Coronary artery (tissue), 2 donors: ENCODE measurements around the gene ZDHHC15.
"Not testable (repeated sequence)": the region's sequence is repeated elsewhere in the genome, so short reads cannot be mapped to it uniquely, and the experiment has no call there.

Experiments used
- DNase-seq: peaks from one replicate; pipeline ENCODE4 v3.0.0-alpha.2; 2017; ENCODE audit warnings: low spot score
- H3K27ac ChIP-seq, 2 donors: fragments of 200-600 bp; sonication (generic); one replicate each; pipeline ENCODE4 v1.5.1; 2016 to 2019
- H3K4me3 ChIP-seq: fragments of 200-600 bp; sonication (generic); 2 replicates; pipeline ENCODE4 v1.5.1; 2016; ENCODE audit warnings: mild to moderate bottlenecking, moderate library complexity
- CTCF ChIP-seq: fragments of 200-600 bp; sonication (generic); IDR thresholded peaks from one replicate; pipeline ENCODE4 v1.5.1; 2019; ENCODE audit warnings: antibody characterized with exemption

Gene ZDHHC15

GRCh38 chrX:75421688-75422230 is 101.1 kb downstream of the ZDHHC15 start:
- Histone ChIP-seq H3K4me3 (no peak overlapping the region), H3K27ac (no peak overlapping the region)
- no peak for DNase-seq
- no peak for TF ChIP-seq CTCF

GRCh38 chrX:75407153-75407552 is 115.7 kb downstream of the ZDHHC15 start:
- not testable (repeated sequence) for H3K4me3 ChIP-seq, H3K27ac ChIP-seq, DNase-seq

GRCh38 chrX:75390470-75390869 is 132.4 kb downstream of the ZDHHC15 start:
- TF ChIP-seq CTCF = no peak
- H3K27ac ChIP-seq = no peak overlapping the region
- DNase-seq = no peak
- H3K4me3 ChIP-seq = no peak overlapping the region

- no peak for TF ChIP-seq CTCF
- no peak overlapping the region for H3K4me3 ChIP-seq
- no peak overlapping the region for H3K27ac ChIP-seq
- DNase-seq = no peak
These were observed 153.1 kb downstream of the ZDHHC15 start for GRCh38 chrX:75369721-75370120.

- no peak for DNase-seq
- no peak overlapping the region for H3K4me3 ChIP-seq
- H3K27ac ChIP-seq = no peak overlapping the region
- no peak for TF ChIP-seq CTCF
These were observed 156.0 kb downstream of the ZDHHC15 start for GRCh38 chrX:75366861-75367260.

- Histone ChIP-seq H3K4me3 (no peak overlapping the region), H3K27ac (no peak overlapping the region)
- no peak for TF ChIP-seq CTCF
- no peak for DNase-seq
These were observed 157.4 kb downstream of the ZDHHC15 start for GRCh38 chrX:75365243-75365975.

GRCh38 chrX:75361788-75362187 is 161.0 kb downstream of the ZDHHC15 start:
- DNase-seq = no peak
- H3K4me3 ChIP-seq = no peak overlapping the region
- H3K27ac ChIP-seq = no peak overlapping the region
- no peak for TF ChIP-seq CTCF

- H3K4me3 ChIP-seq, H3K27ac ChIP-seq, DNase-seq: not testable (repeated sequence)
These were observed 174.2 kb downstream of the ZDHHC15 start for GRCh38 chrX:75348601-75349000.
